ENCODE measurements around the gene TSPEAR. TPM values are rescaled to one million over a fixed set of nuclear protein-coding genes. Genes with fewer than 3 reads are reported as not detected.
"Not testable (repeated sequence)": the region's sequence is repeated elsewhere in the genome, so short reads cannot be mapped to it uniquely, and the experiment has no call there.

TSPEAR gene
- total and polyA plus RNA-seq, 8 donors, result 0.05 to 0.29 (median 0.12) TPM; not detected in 4

DNA sequence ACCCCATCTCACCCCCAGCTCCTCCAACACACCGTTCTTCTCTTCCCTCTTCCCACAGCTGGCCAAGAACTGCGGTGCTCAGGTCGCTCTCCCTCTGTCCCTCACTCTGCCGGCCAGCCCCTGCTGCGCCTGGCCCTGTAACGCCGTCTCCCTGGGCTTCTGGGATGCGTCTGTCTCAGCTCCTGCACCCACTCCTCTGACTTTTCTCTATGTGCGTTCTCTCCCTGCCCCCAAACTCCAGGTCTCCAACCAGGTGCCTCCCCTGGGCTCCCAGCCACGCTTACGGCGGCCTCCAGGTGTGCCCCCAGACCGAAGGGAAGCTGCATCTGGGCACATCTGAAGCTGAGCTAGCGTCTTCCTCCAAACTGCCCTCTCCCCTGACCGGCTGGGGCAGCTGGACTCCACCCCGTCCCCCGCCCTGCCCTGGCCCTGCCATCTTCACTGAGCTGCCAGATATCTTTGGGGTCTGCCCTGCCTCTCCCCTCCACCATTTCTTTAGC lies 11.8 kb downstream of the TSPEAR start:
- intact Hi-C loops (cut with DNase I; ENCODE audit: low total_unique reads), result no loop called here

GRCh38 chr21:44697811-44698734 lies 13.3 kb downstream of the TSPEAR start:
- no peak for DNase-seq
- Histone ChIP-seq H3K27ac (no peak overlapping the region), H3K36me3 (no peaks in the 10 kb centered on the region), H3K9me3 (peaks cover 3 to 14% (median 12%) of the 10 kb centered on the region in 4 donors), H3K27me3 (peaks cover 9 to 80% (median 58%) of the 10 kb centered on the region in 3 donors), H3K4me1 (no peaks in the 10 kb centered on the region), H3K4me3 (no peak overlapping the region)
- 28 to 34% (median 30%) methylated on average over 13 to 35 of the region's 35 CpGs for WGBS, 5 donors
- intact Hi-C loops (cut with DNase I; ENCODE audit: low total_unique reads), result no loop called here
- no peak for TF ChIP-seq CTCF (IDR thresholded peaks at IDR 0.05)
- TF ChIP-seq POLR2AphosphoS5 (IDR thresholded peaks at IDR 0.05), result no peak
- TF ChIP-seq POLR2A (IDR thresholded peaks at IDR 0.05), result no peak
- no peak for TF ChIP-seq EP300 (IDR thresholded peaks at IDR 0.05)

More for the DNA sequence above, 11.8 kb downstream of the TSPEAR start:
- H3K9me3 ChIP-seq, result no peaks in the 10 kb centered on the region
- no peak overlapping the region for H3K4me3 ChIP-seq
- peaks cover 9 to 94% (median 73%) of the 10 kb centered on the region in 3 donors for H3K27me3 ChIP-seq
- no peaks in the 10 kb centered on the region for H3K4me1 ChIP-seq
- DNase-seq, result no peak
- H3K36me3 ChIP-seq, result no peaks in the 10 kb centered on the region
- no peak overlapping the region for H3K27ac ChIP-seq
- 40 to 65% (median 50%) methylated on average over 15 to 17 of the region's 17 CpGs for WGBS, 5 donors
- TF ChIP-seq CTCF (IDR thresholded peaks at IDR 0.05) (no peak), POLR2A (IDR thresholded peaks at IDR 0.05) (no peak), POLR2AphosphoS5 (IDR thresholded peaks at IDR 0.05) (no peak), EP300 (IDR thresholded peaks at IDR 0.05) (no peak)

DNA sequence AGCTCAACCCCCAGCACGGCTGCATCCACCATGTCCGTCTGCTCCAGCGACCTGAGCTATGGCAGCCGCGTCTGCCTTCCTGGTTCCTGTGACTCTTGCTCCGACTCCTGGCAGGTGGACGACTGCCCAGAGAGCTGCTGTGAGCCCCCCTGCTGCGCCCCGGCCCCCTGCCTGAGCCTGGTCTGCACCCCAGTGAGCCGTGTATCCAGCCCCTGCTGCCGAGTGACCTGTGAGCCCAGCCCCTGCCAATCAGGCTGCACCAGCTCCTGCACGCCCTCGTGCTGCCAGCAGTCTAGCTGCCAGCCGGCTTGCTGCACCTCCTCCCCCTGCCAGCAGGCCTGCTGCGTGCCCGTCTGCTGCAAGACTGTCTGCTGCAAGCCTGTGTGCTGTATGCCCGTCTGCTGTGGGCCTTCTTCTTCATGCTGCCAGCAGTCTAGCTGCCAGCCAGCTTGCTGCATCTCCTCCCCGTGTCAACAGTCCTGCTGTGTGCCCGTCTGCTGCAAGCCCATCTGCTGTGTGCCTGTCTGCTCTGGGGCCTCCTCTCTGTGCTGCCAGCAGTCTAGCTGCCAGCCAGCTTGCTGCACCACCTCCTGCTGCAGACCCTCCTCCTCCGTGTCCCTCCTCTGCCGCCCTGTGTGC lies 14.1 kb downstream of the TSPEAR start, which contains the start of gene KRTAP10-12:
Gene KRTAP10-12 (plus strand): TSS at position 1 of the 639 bp plus-strand sequence. CDS start 30 bp downstream, at position 31.
- H3K36me3 ChIP-seq; H3K27ac ChIP-seq; H3K4me1 ChIP-seq; intact Hi-C loops (cut with DNase I; ENCODE audit: low total_unique reads); H3K4me3 ChIP-seq; DNase-seq: not testable (repeated sequence)
- H3K27me3 ChIP-seq, result peaks cover 9 to 72% (median 50%) of the 10 kb centered on the region in 3 donors
- H3K9me3 ChIP-seq, result peaks cover 3 to 21% (median 19%) of the 10 kb centered on the region in 4 donors
- WGBS, 5 donors, result 40 to 49% (median 41%) methylated on average over 11 to 21 of the region's 21 CpGs

DNA sequence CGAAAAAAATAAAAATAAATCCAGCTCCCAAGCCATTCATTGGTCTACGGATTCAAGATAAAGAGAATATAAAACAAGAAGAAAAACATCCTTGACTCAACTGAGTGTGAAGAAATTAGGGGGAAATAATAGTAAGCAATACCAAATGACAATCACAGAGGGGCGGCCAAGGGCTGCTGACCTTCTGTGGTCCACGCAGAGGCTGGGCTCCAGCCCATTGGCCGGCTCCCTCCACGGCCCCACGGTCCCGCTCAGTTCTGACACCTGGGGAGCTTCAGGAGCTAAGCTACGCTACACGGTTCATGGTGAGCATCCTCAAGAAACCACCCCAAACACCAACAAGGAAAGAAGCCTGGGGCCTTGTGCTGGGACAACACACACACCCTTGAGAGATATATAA lies 14.8 kb downstream of the TSPEAR start:
- H3K4me1 ChIP-seq, result no peaks in the 10 kb centered on the region
- peaks cover 3 to 24% (median 20%) of the 10 kb centered on the region in 4 donors for H3K9me3 ChIP-seq
- H3K36me3 ChIP-seq, result no peaks in the 10 kb centered on the region
- no peak overlapping the region for H3K27ac ChIP-seq
- 55 to 74% (median 60%) methylated on average over 8 to 10 of the region's 10 CpGs for WGBS, 5 donors
- DNase-seq, result no peak
- H3K27me3 ChIP-seq, result peaks cover 9 to 65% (median 44%) of the 10 kb centered on the region in 3 donors
- H3K4me3 ChIP-seq, result no peak overlapping the region
- intact Hi-C loops (cut with DNase I; ENCODE audit: low total_unique reads), result no loop called here
- no peak for TF ChIP-seq POLR2AphosphoS5 (IDR thresholded peaks at IDR 0.05)
- no peak for TF ChIP-seq POLR2A (IDR thresholded peaks at IDR 0.05)
- no peak for TF ChIP-seq CTCF (IDR thresholded peaks at IDR 0.05)
